Tibial nerve (tissue), 4 donors: ENCODE results near the gene HOXC13. TPM values are rescaled to one million over a fixed set of nuclear protein-coding genes. Genes with fewer than 3 reads are reported as not detected.

ENCODE experiments used
- DNase-seq, 2 donors: peaks; one replicate each; pipeline ENCODE4 v3.0.0-alpha.2; 2019; ENCODE audit warnings: low spot score in 2 of 2
- H3K27ac ChIP-seq, 4 donors: fragments of 200-600 bp; sonication (generic) in 3 of 4; one replicate each; pipeline ENCODE4 v1.5.1; 2017 to 2019; ENCODE audit warnings: mild to moderate bottlenecking in 1 of 4
- H3K27me3 ChIP-seq, 2 donors: fragments of 200-600 bp; sonication (generic) in 1 of 2; one replicate each; pipeline versions ENCODE4 v1.5.1 to v1.6.0; 2017 to 2019
- H3K36me3 ChIP-seq, 3 donors: fragments of 200-600 bp; sonication (generic); one replicate each; pipeline ENCODE4 v1.5.1; 2018 to 2019
- H3K4me1 ChIP-seq, 4 donors: fragments of 200-600 bp; sonication (generic) in 3 of 4; one replicate each; pipeline ENCODE4 v1.5.1; 2017 to 2019
- H3K4me3 ChIP-seq, 4 donors: fragments of 200-600 bp; sonication (generic) in 3 of 4; one replicate each; pipeline ENCODE4 v1.5.1; 2017 to 2019; ENCODE audit warnings: mild to moderate bottlenecking in 1 of 4, moderate library complexity in 1 of 4
- H3K9me3 ChIP-seq, 4 donors: fragments of 200-600 bp; sonication (generic) in 3 of 4; one replicate each; pipeline ENCODE4 v1.5.1; 2017 to 2019
- CTCF ChIP-seq, 5 experiments: fragments of 200-600 bp in 3 of 5; fragments of 450-650 bp in 2 of 5; sonication (generic) in 3 of 5; IDR thresholded peaks; one replicate each; pipeline ENCODE4 v1.5.1; 2016 to 2019; ENCODE audit warnings: antibody characterized with exemption in 5 of 5, mild to moderate bottlenecking in 3 of 5, moderate library complexity in 2 of 5
- EP300 ChIP-seq, 2 donors: sonication (generic); formaldehyde crosslinking; IDR thresholded peaks; one replicate each; pipeline ENCODE4 v1.6.1; 2017; ENCODE audit warnings: antibody characterized with exemption in 2 of 2, mild to moderate bottlenecking in 1 of 2
- POLR2A ChIP-seq, 2 donors: fragments of 450-650 bp; IDR thresholded peaks; one replicate each; pipeline ENCODE4 v1.6.1; 2017; ENCODE audit warnings: antibody characterized with exemption in 2 of 2, mild to moderate bottlenecking in 2 of 2, moderate library complexity in 2 of 2
- WGBS, 2 donors: methylation state at CpG; one replicate each; pipeline ENCODE4 v1.1.5; 2018; 5-methylcytosine and 5-hydroxymethylcytosine counted together
- total RNA-seq, 4 donors: library from RNA; depleted of rRNA; stranded (reverse); fragments of >200 nt; gene quantifications; one replicate each; pipeline ENCODE4 v1.1.0, GENCODE V29; 2016

Gene HOXC13
- total RNA-seq, 4 donors from 2014 or later: not detected

GRCh38 chr12:53953831-53954693 lies 15.4 kb downstream of the HOXC13 start:
- Histone ChIP-seq H3K27me3 (peaks cover 19 to 99% of the 10 kb centered on the region in 2 donors), H3K27ac (no peak overlapping the region), H3K9me3 (no peaks in the 10 kb centered on the region), H3K36me3 (no peaks in the 10 kb centered on the region), H3K4me3 (no peak overlapping the region), H3K4me1 (peaks cover 0 to 47% (median 1%) of the 10 kb centered on the region in 4 donors)
- TF ChIP-seq POLR2A (IDR thresholded peaks at IDR 0.05): no peak
- TF ChIP-seq EP300 (IDR thresholded peaks at IDR 0.05): no peak
- TF ChIP-seq CTCF (IDR thresholded peaks at IDR 0.05): no peak
- no peak for DNase-seq
- 16% methylated on average over 19 of the region's 19 CpGs for WGBS, 2 donors

- H3K9me3 ChIP-seq: no peaks in the 10 kb centered on the region
- no peak for TF ChIP-seq POLR2A (IDR thresholded peaks at IDR 0.05)
- no peak for TF ChIP-seq EP300 (IDR thresholded peaks at IDR 0.05)
- no peak for TF ChIP-seq CTCF (IDR thresholded peaks at IDR 0.05)
- H3K36me3 ChIP-seq: no peaks in the 10 kb centered on the region
- WGBS, 2 donors: 3 to 9% methylated on average over 15 to 20 of the region's 20 CpGs
- peaks cover 19 to 99% of the 10 kb centered on the region in 2 donors for H3K27me3 ChIP-seq
- H3K4me3 ChIP-seq: peak within 1 kb of the TSS in 2 of 4 donors; percentile 6 to 8
- peaks cover 0 to 47% (median 1%) of the 10 kb centered on the region in 4 donors for H3K4me1 ChIP-seq
- no peak for DNase-seq
- H3K27ac ChIP-seq: no peak within 1 kb of the TSS
These were observed 16.0 kb downstream of the HOXC13 start, which contains the start of gene HOXC12 for GRCh38 chr12:53954694-53955035. HOXC12 (plus strand) TSS chr12:53954903; CDS start chr12:53954930, 27 bp downstream.

- WGBS, 2 donors: 4 to 7% methylated on average over 47 to 65 of the region's 86 CpGs
These were observed 16.6 kb downstream of the HOXC13 start for GRCh38 chr12:53955036-53955775.

GRCh38 chr12:53955776-53956250 lies 17.2 kb downstream of the HOXC13 start:
- Histone ChIP-seq H3K4me3 (no peak overlapping the region), H3K27me3 (peaks cover 19 to 99% of the 10 kb centered on the region in 2 donors), H3K36me3 (no peaks in the 10 kb centered on the region), H3K27ac (no peak overlapping the region), H3K9me3 (no peaks in the 10 kb centered on the region), H3K4me1 (peaks cover 0 to 48% (median 1%) of the 10 kb centered on the region in 4 donors)
- TF ChIP-seq CTCF (IDR thresholded peaks at IDR 0.05) (no peak), POLR2A (IDR thresholded peaks at IDR 0.05) (no peak), EP300 (IDR thresholded peaks at IDR 0.05) (no peak)
- no peak for DNase-seq
- WGBS, 2 donors: 13 to 20% methylated on average over 10 of the region's 10 CpGs

More at GRCh38 chr12:53955036-53955775, 16.6 kb downstream of the HOXC13 start:
- TF ChIP-seq CTCF (IDR thresholded peaks at IDR 0.05) (no peak), POLR2A (IDR thresholded peaks at IDR 0.05) (no peak), EP300 (IDR thresholded peaks at IDR 0.05) (no peak)
- no peaks in the 10 kb centered on the region for H3K9me3 ChIP-seq
- no peak overlapping the region for H3K27ac ChIP-seq
- H3K27me3 ChIP-seq: peaks cover 19 to 99% of the 10 kb centered on the region in 2 donors
- H3K36me3 ChIP-seq: no peaks in the 10 kb centered on the region
- H3K4me1 ChIP-seq: peaks cover 0 to 47% (median 1%) of the 10 kb centered on the region in 4 donors
- H3K4me3 ChIP-seq: peak overlapping the region in 2 of 4 donors; percentile 6 to 8
- DNase-seq: no peak
